ENCODE measurements around the gene UBE2J1.

UBE2J1 gene

GRCh38 chr6:89361171-89361570 lies 8.6 kb upstream of the UBE2J1 start:
- DNase-seq: no peak

GRCh38 chr6:89360415-89360999 lies 8.0 kb upstream of the UBE2J1 start:
- DNase-seq: peak; percentile 48

GRCh38 chr6:89359561-89359960 lies 7.0 kb upstream of the UBE2J1 start:
- DNase-seq: no peak

GRCh38 chr6:89357390-89357789 lies 4.9 kb upstream of the UBE2J1 start:
- peak; percentile 39 for DNase-seq

- no peak for DNase-seq
These were observed 4.2 kb upstream of the UBE2J1 start for GRCh38 chr6:89356642-89357170.

GRCh38 chr6:89355511-89356194 lies 3.1 kb upstream of the UBE2J1 start:
- DNase-seq: peak; percentile 15

GRCh38 chr6:89353702-89354392 lies 1.3 kb upstream of the UBE2J1 start:
- DNase-seq: no peak

GRCh38 chr6:89353118-89353556 lies 615 bp upstream of the UBE2J1 start:
- DNase-seq: no peak

GRCh38 chr6:89351671-89352277 lies 748 bp downstream of the UBE2J1 start:
- no peak for DNase-seq

GRCh38 chr6:89350281-89350966 lies 2.1 kb downstream of the UBE2J1 start:
- DNase-seq: peak; percentile 30

- DNase-seq: no peak
These were observed 4.2 kb downstream of the UBE2J1 start for GRCh38 chr6:89348372-89348771.

- no peak for DNase-seq
These were observed 4.7 kb downstream of the UBE2J1 start for GRCh38 chr6:89347825-89348224.

- DNase-seq: no peak
These were observed 6.1 kb downstream of the UBE2J1 start for GRCh38 chr6:89346433-89346832.

GRCh38 chr6:89339565-89339964 lies 13.0 kb downstream of the UBE2J1 start:
- DNase-seq: no peak

- DNase-seq: no peak
These were observed 17.4 kb downstream of the UBE2J1 start for GRCh38 chr6:89335164-89335563.

- no peak for DNase-seq
These were observed 21.6 kb downstream of the UBE2J1 start for GRCh38 chr6:89330910-89331309.

GRCh38 chr6:89328976-89329375 lies 23.5 kb downstream of the UBE2J1 start:
- DNase-seq: no peak

GRCh38 chr6:89324304-89324703 lies 28.2 kb downstream of the UBE2J1 start:
- no peak for DNase-seq

GRCh38 chr6:89323511-89323971 lies 29.0 kb downstream of the UBE2J1 start:
- DNase-seq: no peak

- no peak for DNase-seq
These were observed 31.2 kb downstream of the UBE2J1 start for GRCh38 chr6:89321131-89321970.

- DNase-seq: no peak
These were observed 32.4 kb downstream of the UBE2J1 start for GRCh38 chr6:89320012-89320559.
